Activated CD4-positive, alpha-beta T cell treated with anti-CD3 and anti-CD28 coated beads, Interleukin-2, amount 10 ng/mL, durations not matched to agents 24 days and 14 days (primary cell): ENCODE results near the gene NEMP2. TPM values are rescaled to one million over a fixed set of nuclear protein-coding genes. Genes with fewer than 3 reads are reported as not detected.
"Not testable (repeated sequence)": the region's sequence is repeated elsewhere in the genome, so short reads cannot be mapped to it uniquely, and the experiment has no call there.

Experiments used
- DNase-seq: peaks from one replicate; pipeline ENCODE4 v3.0.0; 2022
- H3K27ac Mint-ChIP-seq: one replicate; pipeline ENCODE4 v1.8.0; 2022; ENCODE audit warnings: mild to moderate bottlenecking, mixed read lengths
- H3K27me3 Mint-ChIP-seq: one replicate; pipeline ENCODE4 v1.8.0; 2022; ENCODE audit warnings: mixed read lengths
- H3K36me3 Mint-ChIP-seq: one replicate; pipeline ENCODE4 v1.8.0; 2022; ENCODE audit warnings: low read depth, mild to moderate bottlenecking, mixed read lengths
- H3K4me1 Mint-ChIP-seq: one replicate; pipeline ENCODE4 v1.8.0; 2021; ENCODE audit warnings: mixed read lengths
- H3K4me3 Mint-ChIP-seq: one replicate; pipeline ENCODE4 v1.8.0; 2022; ENCODE audit warnings: mild to moderate bottlenecking, moderate library complexity, mixed read lengths
- H3K9me3 Mint-ChIP-seq: one replicate; pipeline ENCODE4 v1.8.0; 2021; ENCODE audit warnings: mixed read lengths
- intact Hi-C: fragments of 100-400 bp; cut with micrococcal nuclease; formaldehyde crosslinking; loops from one replicate; pipeline ENCODE4 v1.15.1; 2023
- total RNA-seq: library from RNA; stranded (reverse); gene quantifications from 2 replicates; pipeline ENCODE4 v1.2.3, GENCODE V29; 2022

The NEMP2 gene
- total RNA-seq, 1 donor from 2014 or later = 19.0 TPM

GRCh38 chr2:190481339-190481738 is 53.2 kb downstream of the NEMP2 start:
- no peak overlapping the region for H3K27ac Mint-ChIP-seq
- H3K4me1 Mint-ChIP-seq = no peaks in the 10 kb centered on the region
- H3K36me3 Mint-ChIP-seq = peaks cover 16% of the 10 kb centered on the region
- H3K4me3 Mint-ChIP-seq = no peak overlapping the region
- no peaks in the 10 kb centered on the region for H3K27me3 Mint-ChIP-seq
- intact Hi-C loops = no loop called here
- DNase-seq = no peak
- H3K9me3 Mint-ChIP-seq = no peaks in the 10 kb centered on the region

- peaks cover 3% of the 10 kb centered on the region for H3K9me3 Mint-ChIP-seq
- no peaks in the 10 kb centered on the region for H3K27me3 Mint-ChIP-seq
- peaks cover 14% of the 10 kb centered on the region for H3K36me3 Mint-ChIP-seq
Measured at GRCh38 chr2:190478572-190479195, 55.8 kb downstream of the NEMP2 start.

GRCh38 chr2:190477661-190478454 is 56.7 kb downstream of the NEMP2 start:
- intact Hi-C loops = no loop called here
- H3K4me1 Mint-ChIP-seq = no peaks in the 10 kb centered on the region
- no peak overlapping the region for H3K27ac Mint-ChIP-seq
- H3K36me3 Mint-ChIP-seq = peaks cover 18% of the 10 kb centered on the region
- peaks cover 7% of the 10 kb centered on the region for H3K9me3 Mint-ChIP-seq
- H3K4me3 Mint-ChIP-seq = no peak overlapping the region
- no peaks in the 10 kb centered on the region for H3K27me3 Mint-ChIP-seq
- no peak for DNase-seq

More at GRCh38 chr2:190478572-190479195, 55.8 kb downstream of the NEMP2 start:
- Mint-ChIP-seq H3K27ac (no peak overlapping the region), H3K4me3 (no peak overlapping the region), H3K4me1 (no peaks in the 10 kb centered on the region)
- DNase-seq = no peak
- intact Hi-C loops = no loop called here

- intact Hi-C loops = no loop called here
- DNase-seq = no peak
- Mint-ChIP-seq H3K27me3 (no peaks in the 10 kb centered on the region), H3K9me3 (peaks cover 16% of the 10 kb centered on the region), H3K4me1 (peaks cover 12% of the 10 kb centered on the region), H3K27ac (no peak overlapping the region), H3K36me3 (peaks cover 54% of the 10 kb centered on the region), H3K4me3 (no peak overlapping the region)
Measured at GRCh38 chr2:190470256-190470826, 64.2 kb downstream of the NEMP2 start.

GRCh38 chr2:190469771-190470170 is 64.8 kb downstream of the NEMP2 start:
- DNase-seq = no peak
- H3K36me3 Mint-ChIP-seq = peaks cover 54% of the 10 kb centered on the region
- H3K27me3 Mint-ChIP-seq = no peaks in the 10 kb centered on the region
- H3K9me3 Mint-ChIP-seq = peaks cover 16% of the 10 kb centered on the region
- H3K4me1 Mint-ChIP-seq = peaks cover 16% of the 10 kb centered on the region
- intact Hi-C loops = no loop called here
- H3K4me3 Mint-ChIP-seq = no peak overlapping the region
- no peak overlapping the region for H3K27ac Mint-ChIP-seq

- intact Hi-C loops = no loop called here
- no peaks in the 10 kb centered on the region for H3K27me3 Mint-ChIP-seq
- peaks cover 16% of the 10 kb centered on the region for H3K9me3 Mint-ChIP-seq
- no peak overlapping the region for H3K27ac Mint-ChIP-seq
- H3K4me1 Mint-ChIP-seq = peaks cover 20% of the 10 kb centered on the region
- H3K4me3 Mint-ChIP-seq = no peak overlapping the region
- no peak for DNase-seq
- H3K36me3 Mint-ChIP-seq = peaks cover 52% of the 10 kb centered on the region
Measured at GRCh38 chr2:190468814-190469569, 65.5 kb downstream of the NEMP2 start.

GRCh38 chr2:190468354-190468753 is 66.2 kb downstream of the NEMP2 start:
- H3K4me3 Mint-ChIP-seq, H3K27ac Mint-ChIP-seq, H3K27me3 Mint-ChIP-seq, intact Hi-C loops, DNase-seq: not testable (repeated sequence)
- H3K9me3 Mint-ChIP-seq = peaks cover 13% of the 10 kb centered on the region
- peaks cover 47% of the 10 kb centered on the region for H3K36me3 Mint-ChIP-seq
- peaks cover 20% of the 10 kb centered on the region for H3K4me1 Mint-ChIP-seq

- peaks cover 9% of the 10 kb centered on the region for H3K9me3 Mint-ChIP-seq
- no peak for DNase-seq
- H3K27ac Mint-ChIP-seq = no peak overlapping the region
- peaks cover 41% of the 10 kb centered on the region for H3K36me3 Mint-ChIP-seq
- no peaks in the 10 kb centered on the region for H3K27me3 Mint-ChIP-seq
- H3K4me1 Mint-ChIP-seq = peaks cover 20% of the 10 kb centered on the region
- no peak overlapping the region for H3K4me3 Mint-ChIP-seq
- intact Hi-C loops = no loop called here
Measured at GRCh38 chr2:190467575-190468083, 66.9 kb downstream of the NEMP2 start.

GRCh38 chr2:190466819-190467446 is 67.6 kb downstream of the NEMP2 start:
- intact Hi-C loops = no loop called here
- Mint-ChIP-seq H3K36me3 (peaks cover 37% of the 10 kb centered on the region), H3K27ac (no peak overlapping the region), H3K9me3 (peaks cover 3% of the 10 kb centered on the region), H3K4me1 (peaks cover 20% of the 10 kb centered on the region), H3K4me3 (no peak overlapping the region), H3K27me3 (no peaks in the 10 kb centered on the region)
- no peak for DNase-seq

- Mint-ChIP-seq H3K4me3 (no peak overlapping the region), H3K27me3 (no peaks in the 10 kb centered on the region), H3K4me1 (peaks cover 18% of the 10 kb centered on the region), H3K9me3 (no peaks in the 10 kb centered on the region), H3K36me3 (peaks cover 28% of the 10 kb centered on the region), H3K27ac (no peak overlapping the region)
- no peak for DNase-seq
- intact Hi-C loops = no loop called here
Measured at GRCh38 chr2:190465060-190465459, 69.5 kb downstream of the NEMP2 start.

- DNase-seq = no peak
- peaks cover 20% of the 10 kb centered on the region for H3K36me3 Mint-ChIP-seq
- no peaks in the 10 kb centered on the region for H3K27me3 Mint-ChIP-seq
- intact Hi-C loops = no loop called here
- H3K27ac Mint-ChIP-seq = no peak overlapping the region
- no peak overlapping the region for H3K4me3 Mint-ChIP-seq
- H3K4me1 Mint-ChIP-seq = peaks cover 9% of the 10 kb centered on the region
- H3K9me3 Mint-ChIP-seq = no peaks in the 10 kb centered on the region
Measured at GRCh38 chr2:190462611-190463010, 71.9 kb downstream of the NEMP2 start.

GRCh38 chr2:190462181-190462580 is 72.3 kb downstream of the NEMP2 start:
- intact Hi-C loops = no loop called here
- no peak for DNase-seq
- Mint-ChIP-seq H3K4me1 (peaks cover 7% of the 10 kb centered on the region), H3K27me3 (no peaks in the 10 kb centered on the region), H3K4me3 (no peak overlapping the region), H3K9me3 (no peaks in the 10 kb centered on the region), H3K27ac (no peak overlapping the region), H3K36me3 (peaks cover 20% of the 10 kb centered on the region)

- H3K27ac Mint-ChIP-seq = no peak overlapping the region
- no peaks in the 10 kb centered on the region for H3K9me3 Mint-ChIP-seq
- H3K4me3 Mint-ChIP-seq = no peak overlapping the region
- peaks cover 10% of the 10 kb centered on the region for H3K4me1 Mint-ChIP-seq
- peaks cover 24% of the 10 kb centered on the region for H3K36me3 Mint-ChIP-seq
- no peaks in the 10 kb centered on the region for H3K27me3 Mint-ChIP-seq
- no peak for DNase-seq
- intact Hi-C loops = no loop called here
Measured at GRCh38 chr2:190460487-190460886, 74.0 kb downstream of the NEMP2 start.
